ENCODE measurements around the gene RNF130. TPM values are rescaled to one million over a fixed set of nuclear protein-coding genes. Genes with fewer than 3 reads are reported as not detected.

RNF130 gene
- total RNA-seq, 1 donor from 2014 or later = 109 TPM

DNA sequence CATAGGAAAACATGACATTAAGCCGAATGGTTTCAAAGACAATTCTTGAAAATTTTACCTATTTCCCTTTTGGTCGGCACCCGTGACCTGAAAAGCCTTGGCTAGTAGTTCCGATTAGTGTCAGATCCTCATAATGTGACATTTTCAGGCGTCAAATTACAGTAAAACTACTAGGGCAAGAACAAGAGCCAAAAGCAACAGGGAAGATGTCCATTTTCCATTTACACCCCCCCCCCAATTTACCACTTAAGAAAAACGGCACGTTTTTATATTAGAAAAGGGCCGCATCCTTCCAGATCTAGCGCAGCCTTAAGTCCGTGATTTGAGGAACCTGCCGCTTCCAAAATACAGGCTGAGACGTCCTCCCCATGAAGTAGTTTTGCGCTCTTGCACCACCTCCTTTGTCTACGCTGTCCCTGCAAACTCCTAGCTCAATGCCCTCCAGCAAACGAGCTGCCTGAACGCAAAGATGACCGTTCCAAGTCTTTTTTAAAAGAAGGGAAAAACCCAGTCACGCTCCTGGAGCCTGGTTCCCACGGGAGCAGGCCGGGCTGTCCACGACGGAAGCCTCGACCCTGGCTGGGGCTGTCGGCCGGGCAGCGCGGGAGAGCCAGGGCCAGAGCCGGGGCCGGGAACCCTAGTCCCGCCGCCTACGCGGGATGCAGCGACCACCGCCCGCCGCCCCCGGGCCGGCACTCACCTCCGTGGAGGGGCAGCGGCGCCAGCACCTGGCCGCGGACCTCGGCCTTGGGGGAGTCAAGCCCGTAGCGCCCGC, 616 bp downstream of the RNF130 start:
- Histone ChIP-seq H3K4me1 (peaks cover 14% of the 10 kb centered on the region), H3K27ac (peak overlapping the region; percentile 93), H3K4me3 (peak overlapping the region; percentile 92), H3K36me3 (no peaks in the 10 kb centered on the region), H3K27me3 (no peaks in the 10 kb centered on the region), H3K9me3 (no peaks in the 10 kb centered on the region)
- DNase-seq (no peak), ATAC-seq (peak; percentile 37)
- TF ChIP-seq, protein P1, sequence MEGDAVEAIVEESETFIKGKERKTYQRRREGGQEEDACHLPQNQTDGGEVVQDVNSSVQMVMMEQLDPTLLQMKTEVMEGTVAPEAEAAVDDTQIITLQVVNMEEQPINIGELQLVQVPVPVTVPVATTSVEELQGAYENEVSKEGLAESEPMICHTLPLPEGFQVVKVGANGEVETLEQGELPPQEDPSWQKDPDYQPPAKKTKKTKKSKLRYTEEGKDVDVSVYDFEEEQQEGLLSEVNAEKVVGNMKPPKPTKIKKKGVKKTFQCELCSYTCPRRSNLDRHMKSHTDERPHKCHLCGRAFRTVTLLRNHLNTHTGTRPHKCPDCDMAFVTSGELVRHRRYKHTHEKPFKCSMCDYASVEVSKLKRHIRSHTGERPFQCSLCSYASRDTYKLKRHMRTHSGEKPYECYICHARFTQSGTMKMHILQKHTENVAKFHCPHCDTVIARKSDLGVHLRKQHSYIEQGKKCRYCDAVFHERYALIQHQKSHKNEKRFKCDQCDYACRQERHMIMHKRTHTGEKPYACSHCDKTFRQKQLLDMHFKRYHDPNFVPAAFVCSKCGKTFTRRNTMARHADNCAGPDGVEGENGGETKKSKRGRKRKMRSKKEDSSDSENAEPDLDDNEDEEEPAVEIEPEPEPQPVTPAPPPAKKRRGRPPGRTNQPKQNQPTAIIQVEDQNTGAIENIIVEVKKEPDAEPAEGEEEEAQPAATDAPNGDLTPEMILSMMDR (IDR thresholded peaks at IDR 0.05) = no peak
- intact Hi-C loops (cut with DNase I) = no loop called here

DNA sequence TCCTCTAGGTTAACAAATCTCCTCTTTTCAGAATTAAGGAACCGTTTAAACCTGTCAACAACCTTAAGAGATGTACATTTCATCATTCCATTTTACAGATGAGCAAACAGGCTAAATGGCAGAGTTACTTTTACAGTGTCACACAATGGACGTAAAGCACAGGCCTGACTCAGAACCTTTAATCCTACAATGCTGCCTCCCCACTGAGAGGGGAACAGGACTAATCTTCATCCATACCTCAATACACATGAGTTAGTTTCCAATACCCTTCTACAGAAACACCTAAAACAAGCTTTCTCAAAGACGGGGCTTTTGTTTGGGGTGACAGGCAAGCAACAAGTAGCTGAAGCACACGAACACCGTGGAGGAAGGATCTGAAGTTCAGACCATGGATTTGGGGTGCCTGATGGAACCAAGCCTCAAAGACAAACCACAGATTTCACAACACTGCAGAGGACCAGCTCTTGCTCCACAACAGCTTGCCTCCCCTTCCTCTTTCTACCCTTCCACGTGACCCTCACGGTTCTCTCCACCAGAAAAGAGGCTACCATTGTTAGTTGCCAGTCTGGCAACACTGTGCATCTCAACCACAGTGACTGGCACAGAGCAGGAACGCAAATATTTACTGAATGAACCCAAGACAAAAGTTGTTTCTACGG, 1.8 kb downstream of the RNF130 start:
- intact Hi-C loops (cut with DNase I) = no loop called here
- TF ChIP-seq, protein P1 (IDR thresholded peaks at IDR 0.05) = no peak
- H3K27ac ChIP-seq = no peak overlapping the region
- no peak for DNase-seq
- no peaks in the 10 kb centered on the region for H3K36me3 ChIP-seq
- H3K9me3 ChIP-seq = no peaks in the 10 kb centered on the region
- no peaks in the 10 kb centered on the region for H3K27me3 ChIP-seq
- peaks cover 14% of the 10 kb centered on the region for H3K4me1 ChIP-seq
- peak; percentile 29 for ATAC-seq
- peak overlapping the region; percentile 92 for H3K4me3 ChIP-seq

DNA sequence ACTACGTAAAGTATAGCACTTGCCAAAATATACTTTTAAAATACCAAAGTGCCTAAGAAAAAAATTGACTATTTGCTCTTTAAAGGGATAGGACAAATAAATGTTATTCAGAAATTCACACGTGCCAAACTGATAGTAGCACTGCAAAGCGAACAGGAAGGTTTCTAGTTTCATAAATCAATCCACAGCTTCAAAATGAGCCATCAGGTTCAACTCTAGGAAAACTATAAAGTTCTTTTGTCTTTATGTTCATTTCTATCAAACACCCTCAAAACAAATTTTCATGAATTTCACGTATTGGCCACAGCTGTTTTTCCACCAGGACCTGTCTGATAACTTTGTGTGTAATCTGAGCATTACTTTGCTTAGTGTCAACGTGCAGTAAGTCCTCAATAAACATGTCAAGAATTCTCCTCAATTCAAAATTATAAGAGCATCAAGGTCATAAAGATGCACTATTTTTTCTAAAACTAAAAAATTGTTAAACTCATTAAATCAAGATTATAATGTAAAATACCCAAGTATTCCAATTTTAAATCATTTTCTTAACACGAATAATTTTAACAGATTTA, 3.0 kb downstream of the RNF130 start:
- TF ChIP-seq, protein P1 (IDR thresholded peaks at IDR 0.05) = no peak
- ATAC-seq = no peak
- Histone ChIP-seq H3K4me3 (no peak overlapping the region), H3K4me1 (peaks cover 14% of the 10 kb centered on the region), H3K9me3 (no peaks in the 10 kb centered on the region), H3K27ac (no peak overlapping the region), H3K27me3 (no peaks in the 10 kb centered on the region), H3K36me3 (no peaks in the 10 kb centered on the region)
- no peak for DNase-seq
- intact Hi-C loops (cut with DNase I) = no loop called here

GRCh38 chr5:180067986-180068385, 3.6 kb downstream of the RNF130 start:
- Histone ChIP-seq H3K4me3 (no peak overlapping the region), H3K36me3 (no peaks in the 10 kb centered on the region), H3K9me3 (no peaks in the 10 kb centered on the region), H3K27ac (no peak overlapping the region), H3K27me3 (no peaks in the 10 kb centered on the region), H3K4me1 (peaks cover 14% of the 10 kb centered on the region)
- ATAC-seq (no peak), DNase-seq (no peak)
- TF ChIP-seq, protein P1 (IDR thresholded peaks at IDR 0.05) = no peak
- intact Hi-C loops (cut with DNase I) = no loop called here

GRCh38 chr5:180060192-180060591, 11.4 kb downstream of the RNF130 start:
- TF ChIP-seq, protein P1 (IDR thresholded peaks at IDR 0.05) = no peak
- intact Hi-C loops (cut with DNase I) = no loop called here
- Histone ChIP-seq H3K27me3 (no peaks in the 10 kb centered on the region), H3K4me1 (no peaks in the 10 kb centered on the region), H3K27ac (no peak overlapping the region), H3K9me3 (no peaks in the 10 kb centered on the region), H3K36me3 (no peaks in the 10 kb centered on the region), H3K4me3 (no peak overlapping the region)
- ATAC-seq (no peak), DNase-seq (no peak)
